ENCODE results near the gene RAMP2. TPM values are rescaled to one million over a fixed set of nuclear protein-coding genes. Genes with fewer than 3 reads are reported as not detected.

Gene RAMP2
- total RNA-seq, 4 donors from 2014 or later: 19.5 to 45.2 (median 34.2) TPM

DNA sequence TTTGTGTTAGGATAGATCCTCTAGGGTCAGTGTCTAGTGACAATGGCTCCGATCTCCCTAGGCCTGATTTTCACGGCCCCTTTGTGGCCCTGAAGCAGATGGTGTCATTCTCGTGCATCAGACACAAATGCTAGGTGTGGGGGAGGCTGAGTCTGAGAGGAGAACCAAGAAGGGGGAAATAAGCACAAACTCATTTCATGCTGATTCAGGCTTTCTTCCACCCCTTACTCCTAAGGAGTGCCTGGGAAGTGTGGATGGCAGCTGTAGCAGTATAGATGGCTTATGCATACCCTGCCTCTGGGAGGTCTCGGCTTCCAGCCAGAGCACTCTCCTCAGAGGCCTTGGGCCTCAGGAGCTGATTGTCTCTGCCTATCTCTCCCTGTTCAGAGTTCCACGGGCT, 17.5 kb downstream of the RAMP2 start:
- H3K9me3 ChIP-seq: no peaks in the 10 kb centered on the region
- H3K4me1 ChIP-seq: peaks cover 18 to 50% (median 44%) of the 10 kb centered on the region in 4 donors
- H3K4me3 ChIP-seq: no peak overlapping the region
- peaks cover 26 to 54% (median 47%) of the 10 kb centered on the region in 4 donors for H3K36me3 ChIP-seq
- TF ChIP-seq POLR2A (IDR thresholded peaks at IDR 0.05; ENCODE audit: low read depth) (no peak), EP300 (IDR thresholded peaks at IDR 0.05) (no peak), POLR2AphosphoS5 (IDR thresholded peaks at IDR 0.05) (no peak)
- TF ChIP-seq, protein P1, sequence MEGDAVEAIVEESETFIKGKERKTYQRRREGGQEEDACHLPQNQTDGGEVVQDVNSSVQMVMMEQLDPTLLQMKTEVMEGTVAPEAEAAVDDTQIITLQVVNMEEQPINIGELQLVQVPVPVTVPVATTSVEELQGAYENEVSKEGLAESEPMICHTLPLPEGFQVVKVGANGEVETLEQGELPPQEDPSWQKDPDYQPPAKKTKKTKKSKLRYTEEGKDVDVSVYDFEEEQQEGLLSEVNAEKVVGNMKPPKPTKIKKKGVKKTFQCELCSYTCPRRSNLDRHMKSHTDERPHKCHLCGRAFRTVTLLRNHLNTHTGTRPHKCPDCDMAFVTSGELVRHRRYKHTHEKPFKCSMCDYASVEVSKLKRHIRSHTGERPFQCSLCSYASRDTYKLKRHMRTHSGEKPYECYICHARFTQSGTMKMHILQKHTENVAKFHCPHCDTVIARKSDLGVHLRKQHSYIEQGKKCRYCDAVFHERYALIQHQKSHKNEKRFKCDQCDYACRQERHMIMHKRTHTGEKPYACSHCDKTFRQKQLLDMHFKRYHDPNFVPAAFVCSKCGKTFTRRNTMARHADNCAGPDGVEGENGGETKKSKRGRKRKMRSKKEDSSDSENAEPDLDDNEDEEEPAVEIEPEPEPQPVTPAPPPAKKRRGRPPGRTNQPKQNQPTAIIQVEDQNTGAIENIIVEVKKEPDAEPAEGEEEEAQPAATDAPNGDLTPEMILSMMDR (IDR thresholded peaks at IDR 0.05): no peak
- no peak for DNase-seq (ENCODE audit: extremely low spot score)
- peaks cover 0 to 38% (median 10%) of the 10 kb centered on the region in 4 donors for H3K27me3 ChIP-seq
- WGBS: 84% methylated on average over 5 of the region's 5 CpGs
- H3K27ac ChIP-seq (replicated peaks in 1 of 4): no peak overlapping the region
- intact Hi-C loops (cut with DNase I): no loop called here

- intact Hi-C loops (cut with DNase I): no loop called here
- peaks cover 14 to 48% (median 43%) of the 10 kb centered on the region in 4 donors for H3K4me1 ChIP-seq
Measured at GRCh38 chr17:42779304-42779935, 18.4 kb downstream of the RAMP2 start.

GRCh38 chr17:42779936-42780850, 19.2 kb downstream of the RAMP2 start, which contains the start of gene WNK4:
TSS of gene WNK4 (plus strand) at chr17:42780610. CDS start at chr17:42780699, 89 bp downstream.
- peaks cover 26 to 45% (median 45%) of the 10 kb centered on the region in 4 donors for H3K36me3 ChIP-seq
- DNase-seq (ENCODE audit: extremely low spot score): no peak
- H3K4me3 ChIP-seq: peak within 1 kb of the TSS; percentile 51 to 61 (median 58)
- H3K27ac ChIP-seq (replicated peaks in 1 of 4): peak within 1 kb of the TSS; percentile 57 to 70 (median 62)
- TF ChIP-seq EP300 (IDR thresholded peaks at IDR 0.05): no peak
- TF ChIP-seq, protein P1 (IDR thresholded peaks at IDR 0.05): no peak
- TF ChIP-seq POLR2A (IDR thresholded peaks at IDR 0.05; ENCODE audit: low read depth): no peak
- TF ChIP-seq POLR2AphosphoS5 (IDR thresholded peaks at IDR 0.05): peak in 1 of 2 donors; percentile 48
- intact Hi-C loops (cut with DNase I): loop anchor here (5.0 kb wide), 1 partner anchor 42 kb away; the partner anchor contains the start of gene BECN1
- peaks cover 20 to 53% (median 49%) of the 10 kb centered on the region in 4 donors for H3K4me1 ChIP-seq
- 14% methylated on average over 17 of the region's 65 CpGs for WGBS
- peaks cover 0 to 54% (median 12%) of the 10 kb centered on the region in 4 donors for H3K27me3 ChIP-seq
- H3K9me3 ChIP-seq: no peaks in the 10 kb centered on the region

More at GRCh38 chr17:42779304-42779935, 18.4 kb downstream of the RAMP2 start:
- WGBS: 83% methylated on average over 3 of the region's 3 CpGs
- DNase-seq (ENCODE audit: extremely low spot score): no peak
- Histone ChIP-seq H3K4me3 (no peak overlapping the region), H3K27ac (replicated peaks in 1 of 4) (peak overlapping the region in 3 of 4 donors; percentile 57 to 70 (median 66)), H3K27me3 (peaks cover 0 to 47% (median 10%) of the 10 kb centered on the region in 4 donors), H3K9me3 (no peaks in the 10 kb centered on the region), H3K36me3 (peaks cover 26 to 53% (median 47%) of the 10 kb centered on the region in 4 donors)
- TF ChIP-seq EP300 (IDR thresholded peaks at IDR 0.05) (no peak), POLR2A (IDR thresholded peaks at IDR 0.05; ENCODE audit: low read depth) (no peak)
- TF ChIP-seq, protein P1 (IDR thresholded peaks at IDR 0.05): no peak

- H3K9me3 ChIP-seq: no peaks in the 10 kb centered on the region
- H3K27ac ChIP-seq (replicated peaks in 1 of 4): peak overlapping the region; percentile 57 to 70 (median 62)
- H3K4me3 ChIP-seq: peak overlapping the region; percentile 51 to 61 (median 58)
- peaks cover 20 to 55% (median 51%) of the 10 kb centered on the region in 4 donors for H3K4me1 ChIP-seq
- 19% methylated on average over 7 of the region's 39 CpGs for WGBS
- H3K36me3 ChIP-seq: peaks cover 25 to 37% (median 36%) of the 10 kb centered on the region in 4 donors
- intact Hi-C loops (cut with DNase I): loop anchor here (5.0 kb wide), 1 partner anchor 41 kb away; the partner anchor contains the start of gene BECN1
- peaks cover 0 to 63% (median 16%) of the 10 kb centered on the region in 4 donors for H3K27me3 ChIP-seq
- DNase-seq (ENCODE audit: extremely low spot score): no peak
- TF ChIP-seq POLR2AphosphoS5 (IDR thresholded peaks at IDR 0.05): no peak
Measured at GRCh38 chr17:42780851-42781638, 20.0 kb downstream of the RAMP2 start.
